ENCODE measurements around the gene IFNA21. TPM values are rescaled to one million over a fixed set of nuclear protein-coding genes. Genes with fewer than 3 reads are reported as not detected.
"Not testable (repeated sequence)": the region's sequence is repeated elsewhere in the genome, so short reads cannot be mapped to it uniquely, and the experiment has no call there.

The IFNA21 gene
- total RNA-seq, 1 donor from 2014 or later = not detected

GRCh38 chr9:21141427-21141882, 25.0 kb downstream of the IFNA21 start, which contains the start of gene IFNW1:
Gene IFNW1, minus strand, starts transcription at chr9:21141832. Its CDS starts 262 bp downstream, at chr9:21141570.
- DNase-seq = no peak

DNA sequence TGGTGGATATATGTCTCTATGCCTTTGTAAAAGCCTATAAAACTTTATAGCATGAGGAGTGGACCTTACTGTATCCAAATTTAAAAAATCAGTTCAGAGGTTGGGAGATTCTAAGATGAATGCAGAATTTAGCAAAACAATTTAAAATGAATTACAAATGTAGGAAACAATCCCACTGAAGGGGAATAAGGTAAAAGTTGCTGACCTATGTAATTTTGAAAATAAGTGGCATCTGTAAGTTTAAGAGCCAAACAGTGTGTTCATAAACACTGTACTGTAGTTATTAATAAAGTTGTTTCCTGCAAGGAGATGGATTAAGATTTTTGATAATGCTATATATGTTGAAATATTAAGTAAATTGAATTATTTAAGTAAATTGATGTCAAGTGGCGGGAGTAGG, 29.4 kb downstream of the IFNA21 start:
- no peak for DNase-seq

GRCh38 chr9:21135736-21136135, 30.7 kb downstream of the IFNA21 start:
- DNase-seq = no peak

DNA sequence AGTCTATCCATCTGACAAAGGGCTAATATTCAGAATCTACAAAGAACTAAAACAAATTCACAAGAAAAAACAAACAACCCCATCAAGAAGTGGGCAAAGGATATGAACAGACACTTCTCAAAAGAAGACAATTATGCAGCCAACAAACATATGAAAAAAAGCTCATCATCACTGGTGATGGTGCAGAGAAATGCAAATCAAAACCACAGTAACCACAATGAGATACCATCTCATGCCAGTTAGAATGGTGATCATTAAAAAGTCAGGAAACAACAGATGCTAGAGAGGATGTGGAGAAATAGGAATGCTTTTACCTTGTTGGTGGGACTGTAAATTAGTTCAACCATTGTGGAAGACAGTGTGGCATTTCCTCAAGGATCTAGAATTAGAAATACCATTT, 38.3 kb downstream of the IFNA21 start:
- DNase-seq = not testable (repeated sequence)

DNA sequence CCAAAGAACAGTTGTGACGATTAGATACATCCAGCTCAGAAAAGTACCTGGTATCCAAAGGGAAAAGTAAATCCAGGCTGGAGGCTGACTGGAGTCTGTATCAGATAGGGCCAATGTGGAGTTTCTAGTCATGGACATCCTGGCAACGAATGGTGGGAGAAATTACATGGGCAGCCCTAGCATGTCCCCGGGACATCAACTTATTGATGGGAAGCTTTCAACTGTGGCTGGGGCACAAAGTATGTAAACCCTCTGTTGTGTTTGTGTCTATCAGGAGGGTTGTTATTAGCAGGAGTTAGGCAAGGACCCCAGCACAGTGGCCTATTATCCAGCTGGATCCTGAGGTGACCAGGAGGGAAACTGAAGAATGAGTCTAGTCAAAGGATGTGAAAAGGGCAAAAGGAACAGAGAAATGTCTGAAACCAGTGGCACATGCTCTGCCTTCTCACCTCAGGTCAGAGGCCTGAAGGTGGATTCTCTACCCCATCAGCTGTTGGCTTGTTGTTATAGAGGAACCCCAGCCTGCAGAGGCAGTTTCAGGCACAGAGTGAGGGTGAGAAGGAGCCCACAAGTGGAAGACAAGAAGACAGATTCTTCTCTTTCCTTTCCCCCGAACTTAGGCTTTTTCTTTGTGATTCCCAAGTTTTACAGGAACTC, 44.7 kb downstream of the IFNA21 start:
- DNase-seq = no peak

- DNase-seq = no peak
Measured at GRCh38 chr9:21121079-21121478, 45.4 kb downstream of the IFNA21 start.

DNA sequence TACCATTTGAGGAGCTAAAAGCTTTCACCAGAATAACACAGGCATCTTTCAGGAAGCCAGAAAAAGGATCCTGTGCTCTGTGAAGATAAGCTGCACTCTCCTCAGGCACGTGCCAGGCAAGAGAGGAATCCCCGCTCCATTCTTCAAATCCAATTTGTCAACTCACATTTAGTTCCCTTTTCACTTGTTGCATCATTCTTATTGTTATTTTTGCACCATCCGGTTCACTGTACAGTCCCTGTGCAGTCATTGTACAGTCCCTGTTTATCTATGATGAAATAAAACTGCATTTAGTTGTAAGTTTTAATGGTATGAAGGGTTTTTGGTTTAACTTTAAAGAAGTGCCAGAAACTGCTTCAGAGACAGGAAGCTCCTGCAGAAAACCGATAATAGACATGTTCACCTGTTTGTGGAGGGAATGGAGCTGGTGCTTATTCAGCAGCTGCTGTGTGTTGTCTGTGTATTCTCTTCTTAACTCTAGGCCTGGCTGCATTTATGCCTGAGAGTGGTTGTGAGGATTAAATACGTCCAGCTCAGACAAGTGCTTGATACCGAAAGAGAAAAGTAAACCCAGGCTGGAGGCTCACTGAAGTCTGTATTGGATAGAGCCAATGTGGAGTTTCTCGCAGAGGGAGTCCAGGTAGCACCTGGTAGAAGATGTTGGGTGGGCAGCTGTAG, 47.2 kb downstream of the IFNA21 start:
- DNase-seq = no peak

Small RNA genes lying within 50 kb of the gene (small RNA-seq; reads per million reads assigned to genes)
- gene RF00019 = not detected

Other genes starting within 250 kb of the IFNA21 start
- 0.94 TPM for gene HACD4, start 135.0 kb downstream of the IFNA21 start, total RNA-seq
- not detected for gene IFNB1, start 88.7 kb downstream of the IFNA21 start, total RNA-seq
- gene IFNW1, start 24.8 kb downstream of the IFNA21 start, total RNA-seq = not detected
- gene IFNA4, start 20.9 kb upstream of the IFNA21 start, total RNA-seq = not detected
- gene IFNA7, start 35.5 kb upstream of the IFNA21 start, total RNA-seq = not detected
- gene IFNA10, start 40.5 kb upstream of the IFNA21 start, total RNA-seq = not detected
- not detected for gene IFNA16, start 50.7 kb upstream of the IFNA21 start, total RNA-seq
- gene IFNA17, start 61.6 kb upstream of the IFNA21 start, total RNA-seq = not detected
- gene IFNA14, start 73.3 kb upstream of the IFNA21 start, total RNA-seq = not detected
- not detected for gene IFNA5, start 138.7 kb upstream of the IFNA21 start, total RNA-seq
- gene KLHL9, start 168.7 kb upstream of the IFNA21 start, total RNA-seq = 81.4 TPM
- gene IFNA6, start 184.2 kb upstream of the IFNA21 start, total RNA-seq = not detected
- gene IFNA13, start 201.4 kb upstream of the IFNA21 start, total RNA-seq = not detected
- not detected for gene IFNA2, start 218.7 kb upstream of the IFNA21 start, total RNA-seq
- not detected for gene IFNA8, start 242.5 kb upstream of the IFNA21 start, total RNA-seq

Measured in occipital lobe (tissue), 3 donors.